NCI-H748 treated with DMSO at 0.1 percent for 48 hours (cell line): ENCODE measurements around the gene ELFN1.

Source experiments
- DNase-seq: peaks from one replicate; lab custom pipeline; 2025; lab: John Stamatoyannopoulos, UW

ELFN1 gene

DNA sequence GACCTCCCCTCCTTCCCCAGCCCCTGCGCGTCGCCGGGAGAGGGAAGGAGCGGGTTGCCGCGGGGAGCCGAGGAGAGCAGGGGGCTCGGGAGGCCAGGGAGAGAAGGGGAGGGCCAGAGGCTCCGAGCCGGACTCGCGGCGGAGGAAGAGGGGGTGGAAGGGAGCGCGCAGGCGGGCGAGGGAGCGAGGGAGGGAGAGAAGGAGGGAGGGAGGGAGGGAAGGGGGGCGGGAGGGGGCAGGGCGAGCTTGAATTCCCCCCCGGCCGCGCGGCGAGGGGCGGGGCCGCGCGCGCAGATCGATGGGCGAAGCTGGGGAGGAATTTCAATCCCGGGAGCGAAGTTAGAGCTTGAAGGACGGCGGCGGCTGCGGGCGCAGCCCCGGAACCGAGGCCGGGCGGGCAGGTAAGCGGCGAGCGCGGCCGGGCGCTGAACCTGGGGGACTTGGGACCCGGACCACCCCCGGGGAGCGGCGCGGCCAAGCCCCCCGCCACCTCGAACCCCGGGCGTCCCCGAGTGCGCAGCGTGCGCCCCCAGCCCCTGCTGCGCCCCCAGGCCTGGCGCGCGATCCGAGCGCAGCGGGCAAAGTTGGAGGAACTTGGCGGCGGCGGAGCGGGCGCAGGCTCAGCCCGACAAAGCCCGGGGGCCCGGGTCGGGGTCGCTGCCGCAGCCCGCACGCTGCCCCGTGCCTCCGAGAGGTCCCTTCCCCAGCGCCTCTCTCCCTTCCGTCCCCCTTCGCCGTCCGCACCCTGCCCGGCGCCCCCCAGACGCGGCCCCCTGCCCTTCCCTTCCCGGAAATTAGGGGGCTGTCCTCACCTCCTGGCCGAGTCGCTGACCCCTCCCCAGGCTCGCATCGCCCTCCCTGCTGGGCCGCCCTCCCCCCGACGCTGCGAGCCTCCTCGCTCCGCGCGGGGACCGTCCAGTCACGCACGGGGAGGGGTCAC lies at the start of gene ELFN1:
Gene ELFN1, plus strand, starts transcription at position 324 of the 940 bp plus-strand sequence. CDS start 74,320 bp downstream, outside the sequence.
- peak; percentile 43 for DNase-seq

GRCh38 chr7:1620835-1621234 lies 49.2 kb upstream of the ELFN1 start:
- DNase-seq, result no peak

GRCh38 chr7:1621718-1622117 lies 48.4 kb upstream of the ELFN1 start:
- DNase-seq, result no peak

GRCh38 chr7:1622441-1622840 lies 47.6 kb upstream of the ELFN1 start:
- no peak for DNase-seq

GRCh38 chr7:1623810-1624209 lies 46.3 kb upstream of the ELFN1 start:
- no peak for DNase-seq

DNA sequence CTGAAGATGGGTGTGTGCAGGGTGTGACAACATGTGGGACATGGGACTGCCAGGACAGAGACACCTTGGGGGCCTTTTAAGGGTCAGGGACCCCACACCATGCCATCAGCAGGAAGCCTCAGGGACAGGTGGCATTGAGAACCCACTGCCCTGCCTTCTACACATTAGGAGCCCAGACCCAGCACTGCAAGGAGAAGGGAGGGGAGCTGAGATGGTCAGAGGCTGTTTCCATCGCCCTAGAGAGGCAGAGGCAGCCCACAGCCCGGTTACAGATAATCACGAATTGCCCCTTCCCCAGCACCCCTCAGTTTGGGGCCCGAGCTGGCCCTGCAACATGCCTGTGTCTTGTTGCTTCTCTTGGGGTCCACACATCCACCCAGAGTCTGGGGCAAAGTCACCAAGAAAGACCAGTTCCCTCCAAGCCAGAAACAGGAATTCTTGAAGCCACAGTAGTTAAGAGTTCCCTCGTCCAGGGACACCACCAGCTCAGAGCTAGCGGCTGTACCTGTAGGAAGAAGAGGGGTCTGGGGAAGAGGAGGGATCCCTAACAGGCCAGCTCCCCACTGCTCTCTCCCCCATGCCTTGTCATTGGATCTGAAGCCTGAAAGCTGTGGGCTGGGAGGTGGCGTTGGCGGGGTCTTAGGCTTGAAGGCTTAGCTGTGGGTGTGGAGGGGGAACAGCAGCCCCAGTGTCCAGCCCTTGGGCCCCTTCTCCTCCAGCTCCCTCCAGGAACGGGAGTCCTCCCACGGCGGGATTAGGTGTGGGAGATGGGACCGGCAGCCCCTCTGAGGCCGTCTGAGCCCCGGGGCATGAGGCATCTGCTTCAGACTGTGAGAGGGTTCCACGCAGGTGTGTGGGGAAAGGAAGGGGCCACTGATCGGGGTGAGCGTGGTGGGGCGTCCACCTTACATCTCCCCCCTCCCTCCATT lies 44.8 kb upstream of the ELFN1 start:
- no peak for DNase-seq

GRCh38 chr7:1626769-1627168 lies 43.3 kb upstream of the ELFN1 start:
- no peak for DNase-seq

GRCh38 chr7:1630700-1631336 lies 39.3 kb upstream of the ELFN1 start:
- DNase-seq, result no peak

DNA sequence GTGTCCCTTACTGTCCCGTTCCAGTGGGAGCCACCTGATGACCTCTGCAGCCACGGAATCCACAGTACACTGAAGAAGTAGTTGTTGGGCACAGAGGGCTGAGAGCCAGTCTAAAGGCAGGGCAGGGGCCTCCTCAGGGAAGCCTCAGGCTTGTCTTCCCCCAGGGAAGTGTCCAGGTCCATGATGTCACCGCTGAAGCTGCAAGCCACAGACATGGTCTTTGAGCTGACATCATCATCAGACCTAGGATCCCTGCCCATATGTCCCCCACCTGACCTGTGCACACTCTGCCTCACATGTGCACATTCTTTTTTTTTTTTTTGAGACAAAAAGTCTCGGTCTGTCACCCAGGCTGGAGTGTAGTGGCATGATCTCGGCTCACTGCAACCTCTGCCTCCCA lies 38.4 kb upstream of the ELFN1 start:
- DNase-seq, result no peak

GRCh38 chr7:1632506-1632905 lies 37.6 kb upstream of the ELFN1 start:
- DNase-seq, result no peak

DNA sequence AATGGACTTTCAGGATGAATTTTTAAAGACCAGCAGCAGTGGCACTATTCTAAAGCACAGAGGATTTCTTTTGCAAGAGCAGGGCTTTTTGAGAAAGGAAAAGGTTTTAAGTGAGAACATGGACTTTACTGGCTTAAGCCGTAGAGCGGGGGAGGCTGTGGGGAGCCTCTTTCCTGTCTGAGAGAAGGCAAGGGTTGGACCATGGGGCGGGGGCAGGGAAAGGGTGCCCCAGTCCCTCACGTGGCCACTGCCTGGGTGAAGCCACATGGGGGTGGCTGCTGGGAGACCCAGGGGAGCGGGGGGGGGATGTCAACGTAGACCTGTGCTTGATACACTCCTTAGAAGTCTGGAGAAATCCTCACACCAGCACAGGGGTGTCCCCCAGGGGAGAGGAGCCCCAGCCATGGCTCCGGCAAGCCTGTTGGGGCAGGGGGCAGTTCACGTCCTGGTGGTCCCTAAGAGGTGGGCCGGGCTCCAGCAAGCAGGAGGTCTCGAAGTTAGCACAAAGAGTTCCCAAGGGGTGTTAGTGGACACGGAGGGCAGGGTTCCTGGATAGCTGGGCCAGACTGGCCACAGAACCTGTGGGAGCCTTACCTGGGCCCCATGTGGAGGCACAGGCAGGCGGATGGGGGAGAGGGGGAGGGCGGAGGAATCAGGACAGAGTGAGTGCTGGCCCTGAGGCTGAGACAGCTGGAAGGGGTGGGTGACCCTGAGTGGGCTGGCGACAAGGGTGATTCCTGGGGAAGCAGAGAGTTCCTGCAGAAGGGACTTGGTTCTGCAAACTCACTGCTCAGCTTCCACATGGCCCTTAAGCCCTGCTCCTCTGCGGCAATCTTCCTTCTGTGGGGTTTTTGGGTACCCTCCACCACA lies 36.9 kb upstream of the ELFN1 start:
- DNase-seq, result no peak

GRCh38 chr7:1635401-1635800 lies 34.7 kb upstream of the ELFN1 start:
- DNase-seq, result no peak

DNA sequence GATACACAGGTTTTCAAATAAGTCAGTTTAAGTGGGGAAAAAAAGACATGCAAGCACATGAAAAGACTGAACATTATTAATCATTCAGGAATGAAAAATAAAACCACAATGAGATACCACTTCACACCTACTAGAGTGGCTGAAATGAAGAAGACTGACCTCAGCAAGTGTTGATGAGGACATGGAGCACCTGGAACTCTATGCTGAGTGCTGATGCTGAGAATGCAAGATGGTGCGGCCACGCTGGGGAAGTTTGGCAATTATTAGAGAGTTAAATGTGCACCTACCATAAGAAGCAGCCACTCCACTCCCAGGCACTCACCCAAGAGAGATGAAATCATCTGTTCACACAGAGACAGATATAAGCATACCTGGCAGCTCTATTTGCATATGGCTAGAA lies 32.9 kb upstream of the ELFN1 start:
- no peak for DNase-seq

- DNase-seq, result no peak
Observed at GRCh38 chr7:1638215-1638661, 31.8 kb upstream of the ELFN1 start.

GRCh38 chr7:1639071-1639470 lies 31.0 kb upstream of the ELFN1 start:
- no peak for DNase-seq

DNA sequence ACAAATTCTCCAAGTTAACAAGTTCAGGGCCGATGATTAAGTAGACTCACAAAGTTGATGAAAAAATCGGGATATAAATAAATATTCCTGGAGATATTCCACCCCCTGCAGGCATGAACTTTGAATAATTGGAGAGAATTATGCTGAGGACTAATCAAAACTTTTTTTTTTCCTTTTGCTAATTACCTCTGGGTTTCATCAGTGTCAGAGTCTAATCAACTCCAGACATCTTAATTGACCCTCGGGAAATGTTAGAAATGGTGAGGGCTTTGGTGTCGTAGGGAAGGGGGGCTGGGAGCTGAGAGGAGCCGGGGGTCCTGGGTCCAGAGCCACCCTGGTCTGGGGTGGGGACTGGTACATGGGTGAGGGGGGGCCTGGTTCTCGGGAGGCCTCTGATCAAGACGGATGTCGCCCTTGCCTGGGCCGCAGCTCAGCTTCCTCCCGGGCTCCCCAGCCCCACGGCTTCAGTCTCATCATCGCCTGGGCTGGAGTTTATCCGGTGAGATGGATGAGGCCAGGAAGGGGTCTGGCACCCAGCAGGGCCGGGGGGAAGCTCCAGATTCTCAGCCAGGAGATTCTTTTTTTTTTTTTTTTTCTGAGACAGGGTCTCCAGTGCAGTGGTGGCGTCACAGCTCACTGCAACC lies 30.4 kb upstream of the ELFN1 start:
- no peak for DNase-seq

GRCh38 chr7:1640376-1641172 lies 29.5 kb upstream of the ELFN1 start:
- DNase-seq, result no peak

DNA sequence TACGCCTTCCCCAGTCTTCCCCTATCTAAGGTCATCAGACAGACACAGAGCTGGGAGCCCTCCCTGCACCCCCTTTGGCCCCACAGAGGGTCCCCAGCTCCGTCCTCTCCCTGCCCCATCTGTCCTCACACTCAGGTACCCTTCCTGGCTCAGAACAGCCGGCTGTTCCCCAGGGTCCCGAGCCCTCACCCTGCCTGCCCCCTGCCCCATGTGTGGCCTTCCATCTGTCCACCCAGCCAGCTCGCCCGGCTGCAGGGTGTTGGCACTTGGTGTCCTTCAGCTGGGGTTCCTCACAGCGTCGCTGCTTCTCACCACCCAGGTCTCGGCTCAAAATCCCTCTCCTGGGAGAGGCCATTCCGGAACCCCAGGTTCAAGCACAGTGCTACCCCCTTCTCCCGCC lies 28.9 kb upstream of the ELFN1 start:
- no peak for DNase-seq

DNA sequence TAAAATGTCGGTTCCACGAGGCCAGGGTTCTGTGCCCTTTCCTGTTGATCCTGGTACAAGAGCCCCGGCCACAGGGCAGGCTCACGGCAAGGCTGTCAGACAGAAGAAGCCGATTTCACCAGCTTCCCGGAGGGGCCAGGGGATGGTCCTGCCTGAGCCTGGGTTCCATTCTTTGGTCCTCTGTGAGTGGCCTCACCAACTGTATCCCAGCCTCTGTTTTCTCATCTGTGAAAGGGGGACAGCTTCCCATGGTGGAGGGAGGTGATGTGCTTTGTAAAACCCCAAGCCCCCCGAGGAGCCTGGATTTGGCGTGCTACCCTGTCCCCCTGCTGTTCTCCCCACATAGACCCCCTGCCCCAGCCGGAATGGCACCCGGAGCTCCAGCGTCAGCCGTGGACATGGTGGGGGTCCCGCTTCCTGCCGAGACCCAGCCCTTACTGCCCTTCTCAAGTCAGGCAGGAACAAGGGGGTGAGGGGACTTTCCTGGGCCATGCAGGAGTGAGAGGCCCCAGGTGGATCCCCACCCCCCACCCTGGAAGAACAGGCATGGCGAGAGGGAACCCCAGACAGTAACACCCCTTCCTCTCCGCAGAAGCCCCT lies 28.3 kb upstream of the ELFN1 start:
- DNase-seq, result no peak
